ENCODE data around the gene TMIE. TPM values are rescaled to one million over a fixed set of nuclear protein-coding genes. Genes with fewer than 3 reads are reported as not detected.

The TMIE gene
- total RNA-seq, 3 donors from 2014 or later = 0.16 to 0.71 (median 0.40) TPM

DNA sequence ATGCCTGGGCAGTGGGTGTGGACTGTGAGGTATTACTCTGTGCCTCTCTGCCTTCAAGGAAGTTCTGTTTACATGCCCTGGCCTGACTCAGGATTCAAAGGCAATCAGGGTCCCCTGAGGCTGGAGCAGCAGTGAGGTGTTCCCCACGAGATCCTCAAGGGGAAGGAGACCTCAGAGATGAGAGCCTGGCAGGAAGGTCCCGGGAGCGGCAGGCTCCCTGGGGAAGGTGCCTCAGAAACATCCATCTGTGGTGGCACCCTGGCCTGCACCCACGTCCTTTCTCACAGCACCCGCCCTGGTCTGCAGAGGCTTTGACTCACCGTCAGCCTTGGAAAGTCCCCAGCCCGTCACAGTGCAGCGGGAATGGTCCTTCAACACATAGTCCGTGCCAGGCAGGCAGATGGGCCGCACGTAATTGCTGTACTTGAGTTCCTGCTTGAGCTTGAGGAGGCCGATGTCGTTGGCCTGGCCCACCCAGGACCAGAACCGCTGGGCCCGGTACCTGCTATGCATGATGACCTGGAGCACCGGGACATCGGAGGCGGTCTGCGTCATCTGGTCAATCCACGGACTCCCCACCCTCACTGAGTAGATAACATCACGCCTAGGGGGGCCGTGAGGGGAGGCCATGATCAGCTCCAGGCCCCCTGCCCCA lies 12.8 kb downstream of the TMIE start:
- Mint-ChIP-seq H3K4me3 (no peak overlapping the region), H3K9me3 (no peaks in the 10 kb centered on the region), H3K4me1 (ENCODE audit: low read depth) (no peaks in the 10 kb centered on the region), H3K36me3 (ENCODE audit: insufficient read depth) (no peaks in the 10 kb centered on the region), H3K27me3 (ENCODE audit: low read depth) (peaks cover 12% of the 10 kb centered on the region)
- peak in 1 of 2 donors; percentile 82 for ATAC-seq
- DNase-seq = peak; percentile 23

DNA sequence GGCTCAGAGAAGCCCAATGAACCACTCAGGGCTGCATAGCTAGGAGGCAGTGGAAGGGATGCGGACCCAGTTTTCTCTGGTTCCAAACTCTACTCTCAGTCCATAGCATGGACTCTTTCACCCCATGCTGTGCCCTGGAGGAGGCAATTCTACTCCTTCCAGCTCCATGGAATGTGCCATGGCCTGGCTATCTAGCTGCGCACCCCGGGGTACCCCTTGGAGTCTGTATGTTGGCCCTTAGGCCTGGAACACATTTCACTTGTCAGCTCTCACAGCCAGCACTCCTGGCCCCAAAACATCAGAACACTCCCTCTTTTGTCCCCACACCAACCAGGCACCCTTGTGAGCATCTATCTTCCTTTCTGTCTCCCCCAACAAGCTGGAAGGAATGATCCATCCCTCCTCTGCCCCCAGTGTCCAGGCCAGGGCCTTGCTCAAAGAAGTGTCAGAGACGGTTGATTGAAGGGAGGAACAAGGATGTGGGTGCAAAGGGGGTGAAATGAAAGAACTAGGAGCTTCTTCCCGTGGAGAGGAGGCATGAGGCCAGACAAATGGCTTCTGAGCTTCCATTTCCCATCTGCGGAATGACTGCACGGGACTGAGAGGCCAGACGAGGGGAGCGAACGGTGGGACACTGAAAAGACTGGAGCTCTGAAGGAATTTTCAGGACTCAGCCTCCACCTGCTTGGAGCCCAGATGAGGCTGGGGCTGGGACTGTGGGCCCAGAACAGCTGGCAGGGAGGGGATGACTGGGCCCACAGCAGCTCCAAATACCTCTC lies 13.7 kb downstream of the TMIE start:
- no peaks in the 10 kb centered on the region for H3K9me3 Mint-ChIP-seq
- no peak overlapping the region for H3K4me3 Mint-ChIP-seq
- no peaks in the 10 kb centered on the region for H3K36me3 Mint-ChIP-seq (ENCODE audit: insufficient read depth)
- peaks cover 15% of the 10 kb centered on the region for H3K27me3 Mint-ChIP-seq (ENCODE audit: low read depth)
- no peak for ATAC-seq
- DNase-seq = no peak
- no peaks in the 10 kb centered on the region for H3K4me1 Mint-ChIP-seq (ENCODE audit: low read depth)

GRCh38 chr3:46715507-46716175 lies 14.4 kb downstream of the TMIE start:
- DNase-seq (no peak), ATAC-seq (no peak)

GRCh38 chr3:46716461-46717441 lies 15.6 kb downstream of the TMIE start:
- no peak for DNase-seq
- no peaks in the 10 kb centered on the region for H3K4me1 Mint-ChIP-seq (ENCODE audit: low read depth)
- ATAC-seq = no peak

More at GRCh38 chr3:46715507-46716175, 14.4 kb downstream of the TMIE start:
- no peaks in the 10 kb centered on the region for H3K36me3 Mint-ChIP-seq (ENCODE audit: insufficient read depth)
- no peaks in the 10 kb centered on the region for H3K4me1 Mint-ChIP-seq (ENCODE audit: low read depth)
- no peaks in the 10 kb centered on the region for H3K9me3 Mint-ChIP-seq
- H3K4me3 Mint-ChIP-seq = no peak overlapping the region
- peaks cover 15% of the 10 kb centered on the region for H3K27me3 Mint-ChIP-seq (ENCODE audit: low read depth)

DNA sequence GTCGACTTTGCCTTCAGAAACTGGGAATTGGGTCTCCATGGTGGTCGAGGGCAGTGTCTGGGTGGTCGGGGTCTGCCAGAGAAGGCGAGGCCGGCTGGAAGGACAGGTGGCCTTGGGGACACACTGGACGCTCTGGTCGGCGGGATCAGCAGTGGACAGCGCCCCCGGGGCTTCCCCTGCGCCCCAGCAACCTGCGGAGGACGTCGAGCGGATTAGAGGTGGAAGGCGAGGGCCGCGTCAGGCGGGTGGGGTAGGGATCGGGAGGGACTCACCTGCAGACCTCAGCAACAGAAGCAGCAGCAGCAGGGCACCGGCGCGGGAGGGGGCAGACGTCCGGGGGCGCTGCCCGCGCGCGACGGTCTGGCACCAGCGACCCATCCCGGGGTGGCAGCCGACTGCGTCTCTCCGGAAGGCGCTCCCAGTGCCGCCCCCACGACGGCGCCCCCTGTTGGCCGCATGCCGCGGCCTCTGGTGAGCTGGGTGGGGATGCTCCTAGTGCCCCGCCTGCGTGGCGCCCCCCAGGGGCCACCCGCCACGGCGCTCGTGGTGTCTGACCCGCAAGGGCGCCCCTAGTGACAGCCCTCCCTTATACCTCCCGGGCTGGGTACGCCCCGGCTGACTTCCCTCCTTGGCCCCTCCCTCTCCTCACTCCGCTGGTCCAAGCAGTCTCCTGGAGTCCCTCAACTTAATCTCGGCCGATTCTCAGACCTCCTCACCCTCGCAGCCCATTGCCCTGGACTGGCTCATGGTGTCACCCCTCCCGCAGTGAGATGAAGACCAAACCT lies 16.4 kb downstream of the TMIE start, which contains the start of gene PRSS50:
Gene PRSS50, minus strand, starts transcription at position 423 of the 785 bp plus-strand sequence. Its CDS starts 45 bp downstream, at position 378.
- ATAC-seq (peak; percentile 34 to 77), DNase-seq (no peak)
- H3K36me3 Mint-ChIP-seq (ENCODE audit: insufficient read depth) = no peaks in the 10 kb centered on the region
- H3K27me3 Mint-ChIP-seq (ENCODE audit: low read depth) = peaks cover 15% of the 10 kb centered on the region
- no peaks in the 10 kb centered on the region for H3K4me1 Mint-ChIP-seq (ENCODE audit: low read depth)
- H3K9me3 Mint-ChIP-seq = no peaks in the 10 kb centered on the region
- H3K4me3 Mint-ChIP-seq = no peak within 1 kb of the TSS

More at GRCh38 chr3:46716461-46717441, 15.6 kb downstream of the TMIE start:
- Mint-ChIP-seq H3K36me3 (ENCODE audit: insufficient read depth) (no peaks in the 10 kb centered on the region), H3K9me3 (no peaks in the 10 kb centered on the region), H3K4me3 (no peak overlapping the region), H3K27me3 (ENCODE audit: low read depth) (peaks cover 15% of the 10 kb centered on the region)

- Mint-ChIP-seq H3K9me3 (no peaks in the 10 kb centered on the region), H3K4me1 (ENCODE audit: low read depth) (peaks cover 3% of the 10 kb centered on the region), H3K27me3 (ENCODE audit: low read depth) (peaks cover 18% of the 10 kb centered on the region), H3K36me3 (ENCODE audit: insufficient read depth) (no peaks in the 10 kb centered on the region), H3K4me3 (no peak overlapping the region)
- ATAC-seq (no peak), DNase-seq (no peak)
Measured at GRCh38 chr3:46719044-46719565, 17.9 kb downstream of the TMIE start.

- no peak for ATAC-seq
- H3K9me3 Mint-ChIP-seq = no peaks in the 10 kb centered on the region
- no peak for DNase-seq
- H3K27me3 Mint-ChIP-seq (ENCODE audit: low read depth) = peaks cover 18% of the 10 kb centered on the region
- H3K4me3 Mint-ChIP-seq = no peak overlapping the region
- peaks cover 3% of the 10 kb centered on the region for H3K4me1 Mint-ChIP-seq (ENCODE audit: low read depth)
- H3K36me3 Mint-ChIP-seq (ENCODE audit: insufficient read depth) = no peaks in the 10 kb centered on the region
Measured at GRCh38 chr3:46719735-46720271, 18.6 kb downstream of the TMIE start.

DNA sequence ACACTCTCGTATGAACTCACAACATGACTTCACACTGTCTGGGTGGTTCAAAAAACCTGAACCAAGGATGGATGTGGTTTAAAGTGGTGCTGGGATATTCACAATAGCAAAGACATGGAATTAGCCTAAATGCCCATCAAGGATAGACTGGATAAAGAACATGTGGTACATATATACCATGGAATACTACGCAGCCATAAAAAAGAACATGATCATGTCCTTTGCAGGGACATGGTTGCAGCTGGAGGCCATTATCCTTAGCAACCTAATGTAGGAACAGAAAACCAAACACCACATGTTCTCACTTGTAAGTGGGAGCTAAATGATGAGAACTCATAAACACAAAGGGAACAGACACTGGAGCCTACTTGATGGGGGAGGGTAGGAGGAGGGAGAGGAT lies 19.8 kb downstream of the TMIE start:
- Mint-ChIP-seq H3K36me3 (ENCODE audit: insufficient read depth) (no peaks in the 10 kb centered on the region), H3K4me3 (no peak overlapping the region), H3K9me3 (no peaks in the 10 kb centered on the region), H3K4me1 (ENCODE audit: low read depth) (peaks cover 3% of the 10 kb centered on the region), H3K27me3 (ENCODE audit: low read depth) (peaks cover 21% of the 10 kb centered on the region)
- ATAC-seq (no peak), DNase-seq (no peak)

- Mint-ChIP-seq H3K4me1 (ENCODE audit: low read depth) (peaks cover 3% of the 10 kb centered on the region), H3K4me3 (no peak overlapping the region), H3K36me3 (ENCODE audit: insufficient read depth) (no peaks in the 10 kb centered on the region), H3K27me3 (ENCODE audit: low read depth) (peaks cover 22% of the 10 kb centered on the region), H3K9me3 (no peaks in the 10 kb centered on the region)
- DNase-seq (no peak), ATAC-seq (no peak)
Measured at GRCh38 chr3:46722443-46722842, 21.3 kb downstream of the TMIE start.

DNA sequence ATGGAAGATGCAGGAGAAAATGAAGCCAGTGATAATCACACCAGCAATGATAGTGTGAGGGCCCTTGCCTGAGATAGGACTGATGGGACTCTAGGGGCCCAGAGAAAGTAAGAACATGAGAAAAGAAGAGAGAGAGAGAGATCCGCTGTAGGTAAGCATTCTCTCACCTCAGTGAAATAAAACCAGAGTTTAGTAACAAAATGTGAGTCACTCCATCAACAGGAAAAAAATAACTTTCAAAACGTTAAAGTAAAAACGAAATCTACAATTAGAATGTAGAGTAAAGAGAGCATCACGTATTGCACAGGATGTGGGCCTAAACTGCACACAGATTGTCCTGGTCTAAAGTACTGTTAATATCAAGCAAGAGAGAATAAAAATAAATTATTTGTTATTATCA lies 23.2 kb downstream of the TMIE start:
- peak in 1 of 2 donors; percentile 46 for ATAC-seq
- no peak for DNase-seq
- Mint-ChIP-seq H3K36me3 (ENCODE audit: insufficient read depth) (no peaks in the 10 kb centered on the region), H3K4me3 (no peak overlapping the region), H3K27me3 (ENCODE audit: low read depth) (peaks cover 13% of the 10 kb centered on the region), H3K9me3 (no peaks in the 10 kb centered on the region), H3K4me1 (ENCODE audit: low read depth) (peaks cover 3% of the 10 kb centered on the region)

- ATAC-seq = no peak
- Mint-ChIP-seq H3K4me3 (no peak overlapping the region), H3K27me3 (ENCODE audit: low read depth) (peaks cover 14% of the 10 kb centered on the region), H3K4me1 (ENCODE audit: low read depth) (peaks cover 3% of the 10 kb centered on the region), H3K9me3 (no peaks in the 10 kb centered on the region), H3K36me3 (ENCODE audit: insufficient read depth) (no peaks in the 10 kb centered on the region)
- DNase-seq = no peak
Measured at GRCh38 chr3:46725621-46726314, 24.6 kb downstream of the TMIE start.

DNA sequence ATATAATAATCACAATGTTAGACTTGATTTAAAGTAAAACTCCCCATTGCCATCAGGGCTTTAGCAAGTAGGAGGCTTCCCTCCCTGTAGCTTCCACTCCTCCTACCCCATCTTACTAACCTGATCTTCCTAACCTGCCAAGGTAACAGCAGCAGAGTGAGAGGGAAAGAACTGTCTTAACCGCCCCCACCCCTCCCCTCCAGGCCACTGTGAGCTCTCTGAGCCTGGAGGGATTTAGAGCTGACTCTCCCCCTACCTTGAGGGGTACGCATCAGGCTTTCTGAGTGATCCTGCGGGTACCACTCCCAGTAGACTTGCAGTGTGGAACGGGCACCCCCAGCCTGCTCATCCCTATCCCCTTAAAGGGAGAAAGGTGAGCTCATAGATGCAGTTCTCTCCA lies 27.8 kb downstream of the TMIE start:
- no peaks in the 10 kb centered on the region for H3K36me3 Mint-ChIP-seq (ENCODE audit: insufficient read depth)
- no peaks in the 10 kb centered on the region for H3K4me1 Mint-ChIP-seq (ENCODE audit: low read depth)
- no peak for ATAC-seq
- no peak overlapping the region for H3K4me3 Mint-ChIP-seq
- H3K27me3 Mint-ChIP-seq (ENCODE audit: low read depth) = peaks cover 14% of the 10 kb centered on the region
- DNase-seq = no peak
- no peaks in the 10 kb centered on the region for H3K9me3 Mint-ChIP-seq

Measured in activated T-cell treated with anti-CD3 and anti-CD28 coated beads, Interleukin-2, amount 50 U/mL, for 4 hours (primary cell).